22Rv1 (cell line): Measurements from ENCODE around the gene MDFIC.
A peak's percentile ranks its signal among the peaks of the same experiment; 100 is the strongest.
"Not testable (repeated sequence)": the region's sequence is repeated elsewhere in the genome, so short reads cannot be mapped to it uniquely, and the experiment has no call there.

Experiments
- H3K27ac ChIP-seq: fragments of 450-650 bp; 2 replicates; pipeline ENCODE4 v1.5.1; 2017
- ZFX ChIP-seq: fragments of 450-650 bp; IDR thresholded peaks from 2 replicates; pipeline ENCODE4 v1.6.1; 2017; ENCODE audit warnings: antibody characterized with exemption, borderline replicate concordance
- TF ChIP-seq, protein P1 (sequence below): fragments of 450-650 bp; IDR thresholded peaks from 2 replicates; pipeline ENCODE4 v1.5.1; 2017; ENCODE audit warnings: mild to moderate bottlenecking

The MDFIC gene, protein sequence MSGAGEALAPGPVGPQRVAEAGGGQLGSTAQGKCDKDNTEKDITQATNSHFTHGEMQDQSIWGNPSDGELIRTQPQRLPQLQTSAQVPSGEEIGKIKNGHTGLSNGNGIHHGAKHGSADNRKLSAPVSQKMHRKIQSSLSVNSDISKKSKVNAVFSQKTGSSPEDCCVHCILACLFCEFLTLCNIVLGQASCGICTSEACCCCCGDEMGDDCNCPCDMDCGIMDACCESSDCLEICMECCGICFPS

DNA sequence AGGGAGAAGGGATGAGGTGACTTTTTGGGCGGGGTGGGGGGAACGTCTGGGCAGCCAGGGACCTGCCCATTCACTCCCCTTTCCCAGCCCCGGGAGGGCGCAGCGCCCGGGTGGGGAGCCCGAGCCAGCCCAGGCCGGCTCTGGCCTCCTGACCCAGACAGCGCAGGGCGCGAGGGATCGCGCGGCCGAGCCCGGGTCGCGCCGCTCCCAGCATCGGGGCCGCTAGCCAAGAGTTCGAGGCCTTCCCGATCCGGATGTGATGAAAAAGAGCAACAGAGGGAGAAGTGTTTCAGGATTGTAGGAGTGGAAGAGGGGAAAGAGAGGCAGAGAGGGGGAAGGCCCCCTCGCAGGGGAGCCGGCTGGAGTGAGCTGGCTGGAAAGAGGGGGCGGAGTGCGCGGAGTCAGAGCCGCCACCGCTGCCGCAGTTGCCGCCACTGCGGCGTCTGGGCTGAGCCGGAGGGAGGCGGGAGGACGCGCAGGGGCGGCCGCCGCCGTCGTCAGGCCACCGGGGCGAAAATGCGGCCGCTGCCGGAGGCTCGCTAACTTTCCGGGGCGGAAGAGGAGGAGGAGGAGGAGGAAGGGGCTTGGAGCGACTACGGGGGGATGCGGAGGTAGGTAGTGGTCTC is at the start of gene MDFIC:
TSS of gene MDFIC (plus strand) at position 69 of the 626 bp plus-strand sequence. CDS start 940 bp downstream, outside the sequence.
- TF ChIP-seq ZFX, result no peak
- TF ChIP-seq, protein P1, sequence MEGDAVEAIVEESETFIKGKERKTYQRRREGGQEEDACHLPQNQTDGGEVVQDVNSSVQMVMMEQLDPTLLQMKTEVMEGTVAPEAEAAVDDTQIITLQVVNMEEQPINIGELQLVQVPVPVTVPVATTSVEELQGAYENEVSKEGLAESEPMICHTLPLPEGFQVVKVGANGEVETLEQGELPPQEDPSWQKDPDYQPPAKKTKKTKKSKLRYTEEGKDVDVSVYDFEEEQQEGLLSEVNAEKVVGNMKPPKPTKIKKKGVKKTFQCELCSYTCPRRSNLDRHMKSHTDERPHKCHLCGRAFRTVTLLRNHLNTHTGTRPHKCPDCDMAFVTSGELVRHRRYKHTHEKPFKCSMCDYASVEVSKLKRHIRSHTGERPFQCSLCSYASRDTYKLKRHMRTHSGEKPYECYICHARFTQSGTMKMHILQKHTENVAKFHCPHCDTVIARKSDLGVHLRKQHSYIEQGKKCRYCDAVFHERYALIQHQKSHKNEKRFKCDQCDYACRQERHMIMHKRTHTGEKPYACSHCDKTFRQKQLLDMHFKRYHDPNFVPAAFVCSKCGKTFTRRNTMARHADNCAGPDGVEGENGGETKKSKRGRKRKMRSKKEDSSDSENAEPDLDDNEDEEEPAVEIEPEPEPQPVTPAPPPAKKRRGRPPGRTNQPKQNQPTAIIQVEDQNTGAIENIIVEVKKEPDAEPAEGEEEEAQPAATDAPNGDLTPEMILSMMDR, result no peak
- H3K27ac ChIP-seq, result peak within 1 kb of the TSS; percentile 78

DNA sequence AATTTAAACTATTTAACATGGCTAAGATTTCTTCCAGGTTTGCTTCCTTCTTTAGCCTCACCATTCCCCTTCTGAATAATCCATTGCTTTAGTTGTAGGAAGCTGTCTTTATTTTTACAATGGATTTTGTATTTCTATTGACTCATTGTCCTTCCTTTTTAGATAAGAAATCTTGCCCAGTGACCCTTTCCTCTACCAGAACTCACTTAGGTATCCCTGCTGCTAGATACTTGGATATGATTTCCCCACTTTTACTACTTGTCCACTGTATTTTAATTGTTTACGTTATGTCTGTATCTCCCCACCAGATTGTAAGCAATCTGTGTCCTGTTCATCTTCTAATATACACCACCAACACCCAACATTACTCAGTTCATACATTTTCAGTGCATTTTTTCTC is 47.7 kb upstream of the MDFIC start:
- no peak for TF ChIP-seq ZFX
- TF ChIP-seq, protein P1, result no peak
- no peak overlapping the region for H3K27ac ChIP-seq

DNA sequence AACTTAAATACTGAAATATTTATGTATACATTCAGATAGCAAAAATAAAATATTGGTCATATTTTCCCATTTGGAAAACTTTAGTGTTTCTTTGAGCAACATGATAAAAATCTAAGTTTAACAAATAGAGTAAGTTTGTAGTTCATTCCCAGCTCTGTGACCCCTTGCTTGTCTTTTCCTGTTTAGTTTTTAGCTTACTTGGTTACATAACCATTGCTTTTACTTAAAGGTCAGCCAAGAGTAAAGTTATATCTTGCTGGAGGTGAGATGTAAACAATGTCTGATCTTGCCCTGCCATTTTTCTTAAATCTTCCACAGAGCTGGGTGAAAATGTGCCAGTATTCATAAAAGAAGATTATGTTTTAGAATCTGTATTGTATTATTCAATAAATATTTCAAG is 46.7 kb upstream of the MDFIC start:
- TF ChIP-seq, protein P1, result no peak
- no peak for TF ChIP-seq ZFX
- no peak overlapping the region for H3K27ac ChIP-seq

DNA sequence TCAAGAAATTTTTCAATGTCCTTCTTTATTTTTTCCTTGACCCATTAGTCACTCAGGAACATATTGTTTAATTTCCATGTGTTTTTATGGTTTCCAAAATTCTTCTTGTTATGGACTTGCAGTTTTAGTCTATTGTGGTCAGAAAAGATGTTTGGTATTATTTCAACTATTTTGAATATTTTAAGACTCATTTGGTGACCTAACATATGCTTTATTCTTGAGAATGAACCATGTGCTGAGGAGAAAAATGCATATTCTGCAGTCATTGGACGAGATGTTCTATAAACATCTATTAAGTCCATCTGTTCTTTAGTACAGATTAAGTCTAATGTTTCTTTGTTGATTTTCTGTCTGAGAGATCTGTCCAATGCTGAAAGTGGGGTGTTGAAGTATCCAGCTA is 42.3 kb upstream of the MDFIC start:
- no peak for TF ChIP-seq ZFX
- TF ChIP-seq, protein P1, result no peak
- no peak overlapping the region for H3K27ac ChIP-seq

DNA sequence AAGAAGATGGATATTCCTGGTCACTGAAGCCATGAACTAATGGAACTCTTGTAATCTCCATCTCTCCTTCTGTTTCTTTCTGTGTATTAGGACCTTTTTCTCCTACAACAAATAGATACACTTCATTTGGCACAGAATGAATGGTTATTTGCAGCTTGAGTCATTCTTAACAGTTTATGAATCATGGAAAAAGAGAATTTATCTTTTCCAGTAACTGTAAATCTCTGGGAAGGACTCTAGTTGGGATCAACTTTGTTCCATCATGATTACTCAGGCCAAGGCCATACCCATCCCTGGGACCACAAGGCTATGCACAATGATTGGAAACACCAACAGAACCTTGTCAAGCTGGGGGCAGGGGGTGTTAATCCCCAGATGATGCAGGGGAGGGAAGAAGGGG is 36.1 kb upstream of the MDFIC start:
- no peak overlapping the region for H3K27ac ChIP-seq
- TF ChIP-seq, protein P1, result no peak
- no peak for TF ChIP-seq ZFX

DNA sequence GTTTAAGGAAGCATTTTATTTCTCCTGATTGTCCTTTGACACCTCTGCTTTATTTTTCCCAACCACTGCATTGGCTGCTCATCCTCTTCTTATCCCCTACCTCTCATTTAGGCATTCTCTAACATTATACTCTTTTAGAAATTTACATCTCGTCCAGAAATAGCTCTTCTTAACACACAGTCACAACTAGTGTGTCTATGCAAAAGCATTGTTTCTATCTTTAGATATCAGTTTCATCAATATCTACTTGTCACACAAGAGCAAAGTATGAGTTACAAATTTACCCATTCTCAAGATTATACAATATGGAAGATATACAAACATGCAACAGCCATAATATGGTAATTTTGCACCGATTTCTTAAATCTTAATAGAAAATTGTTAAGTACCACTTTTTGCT is 35.7 kb upstream of the MDFIC start:
- no peak overlapping the region for H3K27ac ChIP-seq
- TF ChIP-seq ZFX, result no peak
- TF ChIP-seq, protein P1, result no peak

DNA sequence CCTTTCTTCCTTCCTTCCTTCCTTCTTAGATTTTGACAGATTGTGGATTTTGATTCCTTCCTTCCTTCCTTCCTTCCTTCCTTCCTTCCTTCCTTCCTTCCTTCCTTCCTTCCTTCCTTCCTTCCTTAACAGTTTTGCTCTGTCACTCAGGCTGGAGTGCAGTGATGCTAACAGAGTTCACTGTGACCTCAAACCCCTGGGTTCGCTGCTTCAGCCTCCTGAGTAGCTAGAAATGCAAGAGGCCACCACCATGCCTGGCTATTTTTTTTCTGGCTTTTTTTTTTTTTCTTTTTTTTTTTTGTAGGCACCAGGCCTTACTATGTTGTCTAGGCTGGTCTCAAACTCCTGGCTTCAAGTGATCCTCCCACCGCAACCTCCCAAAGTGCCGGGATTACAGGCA is 32.8 kb upstream of the MDFIC start:
- H3K27ac ChIP-seq, result not testable (repeated sequence)
